Upper lobe of left lung (tissue), 6 donors: ENCODE data around the gene PAPOLA. TPM values are rescaled to one million over a fixed set of nuclear protein-coding genes. Genes with fewer than 3 reads are reported as not detected.

Experiments used
- ATAC-seq, 2 donors: fragments of 200-7000 bp; cut with Tn5 transposase; one replicate each; pipeline ENCODE4 v1.9.1; 2022; ENCODE audit warnings: mild to moderate bottlenecking in 2 of 2, moderate library complexity in 2 of 2; ENCODE audit not compliant: low FRiP score in 2 of 2
- DNase-seq, 2 donors: peaks; one replicate each; pipeline ENCODE4 v3.0.0-alpha.2; 2019 to 2020
- H3K27ac ChIP-seq, 4 donors: fragments of 200-600 bp; sonication (generic); one replicate each; pipeline ENCODE4 v1.5.1; 2016 to 2019
- H3K27me3 ChIP-seq, 4 donors: fragments of 200-600 bp; sonication (generic); one replicate each; pipeline ENCODE4 v1.5.1; 2017 to 2019
- H3K36me3 ChIP-seq, 4 donors: fragments of 200-600 bp; sonication (generic); one replicate each; pipeline ENCODE4 v1.5.1; 2016 to 2019
- H3K4me1 ChIP-seq, 4 donors: fragments of 200-600 bp; sonication (generic); one replicate each; pipeline ENCODE4 v1.5.1; 2018 to 2019
- H3K4me3 ChIP-seq, 4 donors: fragments of 200-600 bp; sonication (generic); one replicate each; pipeline ENCODE4 v1.5.1; 2017 to 2019; ENCODE audit warnings: mild to moderate bottlenecking in 2 of 4, moderate library complexity in 1 of 4
- H3K9me3 ChIP-seq, 4 donors: fragments of 200-600 bp; sonication (generic); one replicate each; pipeline ENCODE4 v1.5.1; 2018 to 2019
- EP300 ChIP-seq, 4 donors: sonication (generic); formaldehyde crosslinking; IDR thresholded peaks; one replicate each; pipeline ENCODE4 v1.5.1; 2017; ENCODE audit warnings: antibody characterized with exemption in 4 of 4, control low read depth in 2 of 4
- POLR2A ChIP-seq, 4 donors: fragments of 450-650 bp; IDR thresholded peaks; one replicate each; pipeline ENCODE4 v1.5.1; 2016 to 2017; ENCODE audit warnings: antibody characterized with exemption in 4 of 4, mild to moderate bottlenecking in 2 of 4
- POLR2AphosphoS5 ChIP-seq, 2 donors: sonication (generic); formaldehyde crosslinking; IDR thresholded peaks; one replicate each; pipeline ENCODE4 v1.5.1; 2017; ENCODE audit warnings: antibody characterized with exemption in 2 of 2
- WGBS, 2 donors: methylation state at CpG; one replicate each; pipeline ENCODE4 v1.1.5; 2017 to 2018; 5-methylcytosine and 5-hydroxymethylcytosine counted together
- total RNA-seq, 6 donors: library from RNA; depleted of rRNA in 4 of 6; stranded (reverse); fragments of >200 nt in 4 of 6; gene quantifications; one replicate each; pipeline versions ENCODE4 v1.1.0 to v1.2.1, GENCODE V29; 2016 to 2021
- TF ChIP-seq, protein P1 (sequence below), 6 experiments: fragments of 450-650 bp in 4 of 6; fragments of 200-600 bp in 2 of 6; sonication (generic) in 2 of 6; IDR thresholded peaks; one replicate each; pipeline ENCODE4 v1.5.1; 2016 to 2019; ENCODE audit warnings: antibody characterized with exemption in 6 of 6
- donor health status: DM: no; HTN: no; CAD: no; lungs with moderate emphysema.
- donor health status: DM: no; HTN: yes; CAD: no; lungs with severe emphysema.

PAPOLA gene
- total RNA-seq, 6 donors from 2014 or later, result 109 to 210 (median 137) TPM

DNA sequence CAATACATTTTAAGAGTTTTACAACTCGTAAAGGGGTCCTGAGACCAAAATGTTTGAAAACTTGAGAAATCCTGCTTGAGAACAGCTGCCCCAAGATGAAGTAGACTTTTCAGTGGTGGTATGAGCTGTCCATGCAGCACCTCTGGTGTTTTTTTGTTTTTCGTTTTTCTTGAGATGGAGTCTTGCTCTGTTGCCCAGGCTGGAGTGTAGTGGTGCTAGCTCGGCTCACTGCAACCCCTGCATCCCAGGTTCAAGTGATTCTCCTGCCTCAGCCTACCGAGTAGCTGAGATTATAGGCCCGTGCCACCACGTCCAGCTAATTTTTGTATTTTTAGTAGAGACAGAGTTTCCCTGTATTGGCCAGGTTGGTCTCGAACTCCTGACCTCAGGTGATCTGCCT, 5.5 kb downstream of the PAPOLA start:
- peaks cover 47 to 67% (median 50%) of the 10 kb centered on the region in 4 donors for H3K4me1 ChIP-seq
- no peak for TF ChIP-seq POLR2AphosphoS5 (IDR thresholded peaks at IDR 0.05)
- no peak for TF ChIP-seq EP300 (IDR thresholded peaks at IDR 0.05)
- TF ChIP-seq, protein P1, sequence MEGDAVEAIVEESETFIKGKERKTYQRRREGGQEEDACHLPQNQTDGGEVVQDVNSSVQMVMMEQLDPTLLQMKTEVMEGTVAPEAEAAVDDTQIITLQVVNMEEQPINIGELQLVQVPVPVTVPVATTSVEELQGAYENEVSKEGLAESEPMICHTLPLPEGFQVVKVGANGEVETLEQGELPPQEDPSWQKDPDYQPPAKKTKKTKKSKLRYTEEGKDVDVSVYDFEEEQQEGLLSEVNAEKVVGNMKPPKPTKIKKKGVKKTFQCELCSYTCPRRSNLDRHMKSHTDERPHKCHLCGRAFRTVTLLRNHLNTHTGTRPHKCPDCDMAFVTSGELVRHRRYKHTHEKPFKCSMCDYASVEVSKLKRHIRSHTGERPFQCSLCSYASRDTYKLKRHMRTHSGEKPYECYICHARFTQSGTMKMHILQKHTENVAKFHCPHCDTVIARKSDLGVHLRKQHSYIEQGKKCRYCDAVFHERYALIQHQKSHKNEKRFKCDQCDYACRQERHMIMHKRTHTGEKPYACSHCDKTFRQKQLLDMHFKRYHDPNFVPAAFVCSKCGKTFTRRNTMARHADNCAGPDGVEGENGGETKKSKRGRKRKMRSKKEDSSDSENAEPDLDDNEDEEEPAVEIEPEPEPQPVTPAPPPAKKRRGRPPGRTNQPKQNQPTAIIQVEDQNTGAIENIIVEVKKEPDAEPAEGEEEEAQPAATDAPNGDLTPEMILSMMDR (IDR thresholded peaks at IDR 0.05), result no peak
- TF ChIP-seq POLR2A (IDR thresholded peaks at IDR 0.05), result no peak
- H3K27me3 ChIP-seq, result no peaks in the 10 kb centered on the region
- H3K36me3 ChIP-seq, result no peaks in the 10 kb centered on the region
- ATAC-seq, result no peak
- 94 to 95% methylated on average over 7 of the region's 7 CpGs for WGBS, 2 donors
- no peak overlapping the region for H3K27ac ChIP-seq
- no peak for DNase-seq
- H3K9me3 ChIP-seq, result no peaks in the 10 kb centered on the region
- H3K4me3 ChIP-seq, result no peak overlapping the region

DNA sequence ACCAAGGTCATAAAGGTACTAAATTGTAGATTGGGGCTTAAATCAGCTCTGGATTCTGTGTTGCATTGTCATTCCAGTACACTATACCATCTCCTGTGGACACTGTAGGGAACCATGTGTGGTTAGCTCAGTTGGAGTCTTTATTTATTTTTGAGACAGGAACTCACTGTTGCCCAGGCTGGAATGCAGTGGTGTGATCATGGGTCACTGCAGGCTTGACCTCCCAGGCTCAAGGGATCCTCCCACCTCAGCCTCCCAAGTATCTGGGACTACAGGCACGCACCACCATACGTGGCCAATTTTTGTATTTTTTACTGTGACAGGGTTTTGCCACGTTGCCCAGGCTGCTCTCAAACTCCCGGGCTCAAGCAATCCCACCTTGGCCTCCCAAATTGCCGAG, 6.7 kb downstream of the PAPOLA start:
- Histone ChIP-seq H3K9me3 (no peaks in the 10 kb centered on the region), H3K4me3 (no peak overlapping the region), H3K27ac (no peak overlapping the region), H3K36me3 (no peaks in the 10 kb centered on the region), H3K27me3 (no peaks in the 10 kb centered on the region), H3K4me1 (peaks cover 46 to 70% (median 51%) of the 10 kb centered on the region in 4 donors)
- TF ChIP-seq EP300 (IDR thresholded peaks at IDR 0.05), result no peak
- TF ChIP-seq POLR2AphosphoS5 (IDR thresholded peaks at IDR 0.05), result no peak
- no peak for TF ChIP-seq POLR2A (IDR thresholded peaks at IDR 0.05)
- TF ChIP-seq, protein P1 (IDR thresholded peaks at IDR 0.05), result no peak
- 81 to 94% methylated on average over 5 of the region's 5 CpGs for WGBS, 2 donors
- DNase-seq (no peak), ATAC-seq (no peak)

DNA sequence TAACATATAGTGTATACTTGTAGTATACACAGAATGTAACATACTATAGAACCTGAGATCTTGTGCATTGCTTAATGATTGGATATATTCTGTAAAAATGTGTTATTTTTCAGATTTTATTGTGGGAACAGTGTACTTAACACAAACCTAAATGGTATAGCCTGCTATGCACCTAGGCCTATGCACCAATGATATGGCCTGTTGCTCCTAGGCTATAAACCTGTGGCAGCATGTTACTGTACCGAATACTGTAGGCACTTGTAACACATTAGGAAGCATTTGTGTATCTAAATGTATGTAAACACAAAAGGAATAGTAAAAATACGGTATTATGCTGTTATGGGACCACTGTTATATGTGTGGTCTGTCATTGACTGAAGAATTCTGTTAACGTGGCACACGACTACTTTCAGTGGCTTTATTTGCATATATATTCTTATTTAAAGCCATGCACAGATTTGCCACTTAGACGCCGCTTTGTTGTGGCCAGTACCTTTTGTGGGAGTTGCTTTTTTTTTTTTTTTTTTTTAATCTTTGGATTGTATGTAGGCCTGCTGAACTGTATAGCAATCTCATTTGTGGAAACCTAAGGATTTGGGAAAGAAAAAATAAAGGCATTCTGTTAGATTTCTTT, 7.4 kb downstream of the PAPOLA start:
- TF ChIP-seq, protein P1 (IDR thresholded peaks at IDR 0.05), result no peak
- no peak for TF ChIP-seq POLR2A (IDR thresholded peaks at IDR 0.05)
- no peak for TF ChIP-seq EP300 (IDR thresholded peaks at IDR 0.05)
- no peak for TF ChIP-seq POLR2AphosphoS5 (IDR thresholded peaks at IDR 0.05)
- no peak overlapping the region for H3K4me3 ChIP-seq
- peaks cover 46 to 70% (median 51%) of the 10 kb centered on the region in 4 donors for H3K4me1 ChIP-seq
- no peaks in the 10 kb centered on the region for H3K27me3 ChIP-seq
- DNase-seq (no peak), ATAC-seq (no peak)
- H3K36me3 ChIP-seq, result no peaks in the 10 kb centered on the region
- 76 to 85% methylated on average over 6 of the region's 6 CpGs for WGBS, 2 donors
- H3K27ac ChIP-seq, result no peak overlapping the region
- H3K9me3 ChIP-seq, result no peaks in the 10 kb centered on the region

DNA sequence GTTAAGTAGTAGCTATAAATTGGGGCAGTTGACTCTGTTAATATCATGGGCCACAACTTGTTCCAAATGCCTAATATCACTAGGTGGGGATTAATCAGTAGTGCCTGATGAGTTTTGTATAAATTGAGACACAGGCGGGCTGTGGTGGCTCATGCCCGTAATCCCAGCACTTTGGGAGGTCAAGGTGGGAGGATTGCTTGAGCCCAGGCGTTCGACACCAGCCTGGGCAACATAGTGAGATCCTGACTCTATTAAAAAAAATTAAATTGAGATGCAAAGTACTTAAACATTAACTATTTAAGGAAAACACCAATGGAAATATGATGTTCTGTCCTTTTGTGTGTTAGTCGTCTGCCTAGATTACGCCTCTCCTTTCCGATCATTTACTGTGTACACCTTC, 9.0 kb downstream of the PAPOLA start:
- H3K4me1 ChIP-seq, result peaks cover 41 to 68% (median 49%) of the 10 kb centered on the region in 4 donors
- no peak for ATAC-seq
- TF ChIP-seq POLR2A (IDR thresholded peaks at IDR 0.05), result no peak
- TF ChIP-seq POLR2AphosphoS5 (IDR thresholded peaks at IDR 0.05), result no peak
- TF ChIP-seq, protein P1 (IDR thresholded peaks at IDR 0.05), result no peak
- no peak for TF ChIP-seq EP300 (IDR thresholded peaks at IDR 0.05)

DNA sequence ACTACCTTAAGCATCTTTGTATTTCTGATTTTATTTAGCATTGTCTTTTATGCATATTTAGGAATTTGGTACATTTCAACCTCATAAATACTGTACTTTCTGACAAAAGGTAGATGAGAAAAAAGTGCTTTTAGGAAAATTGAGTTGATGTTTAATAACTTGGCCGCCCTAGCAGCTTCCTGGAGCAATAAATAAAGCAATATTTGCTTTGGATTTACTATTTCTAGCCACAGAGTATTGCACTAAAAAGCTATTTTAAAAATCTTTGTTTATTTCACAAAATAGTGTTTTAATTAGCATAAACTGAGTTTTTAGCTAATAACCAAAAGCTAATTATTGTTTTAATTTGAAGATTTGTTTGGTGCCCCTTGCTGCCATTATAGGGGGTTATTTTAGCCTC, 9.5 kb downstream of the PAPOLA start:
- DNase-seq (no peak), ATAC-seq (no peak)
- Histone ChIP-seq H3K27ac (no peak overlapping the region), H3K9me3 (no peaks in the 10 kb centered on the region), H3K4me1 (peaks cover 41 to 71% (median 48%) of the 10 kb centered on the region in 4 donors), H3K27me3 (no peaks in the 10 kb centered on the region), H3K36me3 (no peaks in the 10 kb centered on the region), H3K4me3 (no peak overlapping the region)
- TF ChIP-seq POLR2A (IDR thresholded peaks at IDR 0.05), result no peak
- TF ChIP-seq, protein P1 (IDR thresholded peaks at IDR 0.05), result no peak
- TF ChIP-seq EP300 (IDR thresholded peaks at IDR 0.05), result no peak
- TF ChIP-seq POLR2AphosphoS5 (IDR thresholded peaks at IDR 0.05), result no peak
- 66 to 71% methylated on average over 1 of the region's 1 CpG for WGBS, 2 donors

More for the DNA sequence above, 9.0 kb downstream of the PAPOLA start:
- H3K27ac ChIP-seq, result no peak overlapping the region
- no peaks in the 10 kb centered on the region for H3K36me3 ChIP-seq
- DNase-seq, result no peak
- H3K27me3 ChIP-seq, result no peaks in the 10 kb centered on the region
- H3K9me3 ChIP-seq, result no peaks in the 10 kb centered on the region
- 94 to 97% methylated on average over 7 of the region's 7 CpGs for WGBS, 2 donors
- H3K4me3 ChIP-seq, result no peak overlapping the region
